Hypothalamus (tissue), 51 donors: Measurements from ENCODE around the gene F7.

ENCODE experiments used
- DNase-seq, 51 donors: peaks; one replicate each; lab custom pipeline; 2025; lab: John Stamatoyannopoulos, UW

F7 gene

GRCh38 chr13:113116206-113116800 lies 10.7 kb downstream of the F7 start:
- DNase-seq = no peak

- no peak for DNase-seq
Observed at GRCh38 chr13:113116871-113117271, 11.3 kb downstream of the F7 start.

- DNase-seq = no peak
Observed at GRCh38 chr13:113117335-113117872, 11.8 kb downstream of the F7 start.

GRCh38 chr13:113117911-113118260 lies 12.3 kb downstream of the F7 start:
- no peak for DNase-seq

- DNase-seq = no peak
Observed at GRCh38 chr13:113118261-113119021, 12.8 kb downstream of the F7 start.

- DNase-seq = no peak
Observed at GRCh38 chr13:113119166-113119821, 13.7 kb downstream of the F7 start.

- DNase-seq = no peak
Observed at GRCh38 chr13:113119822-113120189, 14.2 kb downstream of the F7 start.

GRCh38 chr13:113120300-113121182 lies 14.9 kb downstream of the F7 start:
- DNase-seq = no peak

GRCh38 chr13:113121183-113121927 lies 15.8 kb downstream of the F7 start:
- DNase-seq = no peak

- DNase-seq = no peak
Observed at GRCh38 chr13:113121928-113122471, 16.4 kb downstream of the F7 start.

GRCh38 chr13:113122550-113123225 lies 17.1 kb downstream of the F7 start, which contains the start of gene F10:
Gene F10 (plus strand): TSS chr13:113122799. CDS start chr13:113122856, 57 bp downstream.
- DNase-seq = no peak

- DNase-seq = no peak
Observed at GRCh38 chr13:113123226-113124201, 17.9 kb downstream of the F7 start.

GRCh38 chr13:113124211-113124970 lies 18.8 kb downstream of the F7 start:
- no peak for DNase-seq

- DNase-seq = no peak
Observed at GRCh38 chr13:113125506-113126264, 20.1 kb downstream of the F7 start.

- no peak for DNase-seq
Observed at GRCh38 chr13:113126265-113127150, 20.9 kb downstream of the F7 start.
